GM19467 (cell line): ENCODE data around the gene RABGAP1L.
"Not testable (repeated sequence)": the region's sequence is repeated elsewhere in the genome, so short reads cannot be mapped to it uniquely, and the experiment has no call there.

ENCODE experiments used
- ATAC-seq: cut with Tn5 transposase; IDR thresholded peaks from one replicate; pipeline ENCODE4 v1.9.1; 2021; ENCODE audit warnings: mild to moderate bottlenecking, moderate library complexity; ENCODE audit not compliant: unreplicated experiment

Gene RABGAP1L

GRCh38 chr1:174358344-174358743 is 199.0 kb downstream of the RABGAP1L start:
- ATAC-seq: no peak

GRCh38 chr1:174358786-174359453 is 199.6 kb downstream of the RABGAP1L start:
- no peak for ATAC-seq

DNA sequence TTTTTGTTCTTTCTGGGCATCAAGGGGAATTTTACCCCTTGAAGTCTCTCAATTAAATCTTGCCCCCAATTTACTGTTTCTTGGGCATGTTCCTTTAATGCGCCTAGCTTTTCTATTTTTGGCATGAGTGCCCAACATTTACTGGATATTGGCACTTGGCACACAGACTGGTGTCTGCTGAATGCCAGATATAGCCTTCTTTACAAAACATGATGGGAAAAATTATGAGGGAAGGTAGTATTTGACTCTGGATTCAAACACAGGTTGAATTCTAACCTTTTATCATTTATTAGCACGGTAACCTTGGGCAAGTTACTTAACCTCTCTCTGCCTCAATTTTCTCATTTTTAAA is 200.1 kb downstream of the RABGAP1L start:
- no peak for ATAC-seq

DNA sequence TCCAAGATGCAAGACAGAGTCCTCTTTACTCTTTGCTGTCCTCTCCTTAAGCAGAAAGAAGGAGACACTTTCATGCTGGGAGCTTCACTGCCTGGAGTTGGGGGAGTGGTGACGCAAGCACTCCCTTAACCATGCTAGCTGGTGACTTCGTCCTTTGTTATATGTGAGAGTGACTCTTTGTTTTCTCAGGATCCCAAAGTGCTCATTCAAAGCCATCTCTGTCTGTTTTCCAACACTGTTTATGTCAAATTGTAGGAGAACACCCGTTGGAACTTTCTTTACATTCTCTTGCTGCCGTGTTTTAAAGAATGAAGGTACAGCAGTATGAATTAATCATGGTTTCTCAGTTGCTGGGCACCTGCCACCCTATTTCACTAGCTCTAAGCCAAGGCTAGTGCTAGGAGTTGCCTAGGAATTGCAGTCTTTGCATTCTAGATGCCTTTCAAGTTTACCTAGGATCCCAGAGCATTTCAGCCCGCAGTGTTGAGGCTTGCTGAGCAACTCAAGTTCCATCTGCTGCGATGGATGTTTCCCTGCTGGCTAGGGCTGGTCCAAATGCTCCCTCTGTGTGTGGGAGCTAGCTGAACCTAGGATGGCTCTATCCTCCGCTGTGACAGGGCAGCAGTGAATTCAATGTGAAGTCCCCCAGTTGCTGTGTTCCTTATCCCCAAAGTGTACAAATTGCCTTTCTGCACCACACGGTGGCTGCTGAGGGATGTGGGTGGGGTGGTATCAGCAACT is 205.8 kb downstream of the RABGAP1L start:
- no peak for ATAC-seq

DNA sequence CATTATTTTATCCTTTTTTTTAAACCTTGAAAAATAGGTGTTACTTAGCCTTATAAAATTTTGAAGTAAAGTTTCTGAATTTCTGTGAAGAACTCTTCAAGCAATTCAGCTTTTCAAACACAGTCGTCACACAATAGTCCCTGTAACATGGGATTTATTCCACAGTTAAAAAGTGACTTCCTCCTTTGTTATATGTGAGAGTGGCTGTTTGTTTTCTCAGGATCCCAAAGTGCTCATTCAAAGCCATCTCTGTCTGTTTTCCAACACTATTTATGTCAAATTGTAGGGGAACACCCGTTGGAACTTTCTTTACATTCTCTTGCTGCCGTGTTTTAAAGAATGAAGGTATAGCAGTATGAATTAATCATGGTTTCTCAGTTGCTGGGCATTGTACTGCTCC is 207.6 kb downstream of the RABGAP1L start:
- ATAC-seq: no peak

DNA sequence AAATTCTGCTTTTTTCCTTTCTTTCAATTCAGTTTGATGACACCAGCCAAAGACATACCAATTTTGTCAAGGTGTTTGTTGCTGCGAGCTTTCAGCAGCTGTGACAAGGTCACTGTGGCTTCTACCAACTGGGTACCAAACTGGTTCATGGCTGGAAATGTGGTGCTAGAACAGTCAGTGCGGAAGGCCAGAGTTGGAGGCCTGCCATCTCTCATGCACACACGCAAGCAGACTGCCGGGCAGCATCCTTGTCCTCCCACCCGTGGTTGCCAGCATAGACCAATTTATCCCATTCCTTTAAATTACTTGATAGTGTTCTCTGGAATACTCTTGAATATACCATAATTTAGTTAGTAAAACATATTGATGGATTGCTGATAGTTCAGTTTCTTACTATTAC is 208.6 kb downstream of the RABGAP1L start:
- no peak for ATAC-seq

DNA sequence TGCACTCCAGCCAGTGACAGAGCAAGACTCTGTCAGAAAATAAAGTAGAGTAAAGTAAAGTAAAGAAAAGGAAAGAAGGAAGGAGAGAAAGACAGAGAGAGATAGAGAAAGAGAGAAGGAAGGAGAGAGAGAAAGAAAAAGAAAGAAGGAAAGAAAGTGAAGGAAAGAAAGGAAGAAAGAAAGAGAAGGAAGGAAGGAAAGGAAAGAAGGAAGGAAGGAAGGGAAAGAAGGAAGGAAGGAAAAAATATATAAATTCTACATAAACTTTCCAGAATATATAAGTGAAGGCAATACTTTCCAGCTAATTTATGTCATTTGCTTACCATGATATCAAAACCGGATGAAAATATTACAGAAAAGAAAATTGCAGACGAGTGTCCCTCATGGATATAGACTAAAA is 216.7 kb downstream of the RABGAP1L start:
- ATAC-seq: no peak

GRCh38 chr1:174391716-174392115 is 232.4 kb downstream of the RABGAP1L start:
- no peak for ATAC-seq

GRCh38 chr1:174393885-174394284 is 234.6 kb downstream of the RABGAP1L start:
- ATAC-seq: no peak

- ATAC-seq: no peak
Observed at GRCh38 chr1:174397261-174397660, 237.9 kb downstream of the RABGAP1L start.

GRCh38 chr1:174398246-174398645 is 238.9 kb downstream of the RABGAP1L start:
- no peak for ATAC-seq

GRCh38 chr1:174399211-174399610 is 239.9 kb downstream of the RABGAP1L start:
- no peak for ATAC-seq

GRCh38 chr1:174401075-174401474 is 241.8 kb downstream of the RABGAP1L start:
- ATAC-seq: no peak

- no peak for ATAC-seq
Observed at GRCh38 chr1:174405219-174405618, 245.9 kb downstream of the RABGAP1L start.

DNA sequence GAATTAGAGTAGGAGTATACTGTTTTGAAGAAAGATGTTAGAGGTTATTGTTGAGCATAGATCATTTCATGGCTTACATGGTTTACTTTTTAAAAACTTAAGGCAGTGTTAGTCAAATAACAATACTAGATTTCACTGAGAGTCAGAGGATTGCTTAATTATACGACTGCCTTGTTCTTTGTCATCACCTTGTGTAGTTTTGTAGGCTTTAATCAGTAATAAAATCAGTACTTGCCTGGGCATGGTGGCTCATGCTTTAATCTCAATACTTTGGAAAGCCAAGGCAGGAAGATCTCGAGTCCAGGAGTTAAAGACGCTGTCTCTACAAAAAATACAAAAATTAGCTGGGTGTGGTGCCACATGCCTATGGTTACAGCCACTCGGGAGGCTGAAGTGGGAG is 247.1 kb downstream of the RABGAP1L start:
- no peak for ATAC-seq

- ATAC-seq: no peak
Observed at GRCh38 chr1:174407665-174408064, 248.3 kb downstream of the RABGAP1L start.

- ATAC-seq: no peak
Observed at GRCh38 chr1:174408146-174408545, 248.8 kb downstream of the RABGAP1L start.

DNA sequence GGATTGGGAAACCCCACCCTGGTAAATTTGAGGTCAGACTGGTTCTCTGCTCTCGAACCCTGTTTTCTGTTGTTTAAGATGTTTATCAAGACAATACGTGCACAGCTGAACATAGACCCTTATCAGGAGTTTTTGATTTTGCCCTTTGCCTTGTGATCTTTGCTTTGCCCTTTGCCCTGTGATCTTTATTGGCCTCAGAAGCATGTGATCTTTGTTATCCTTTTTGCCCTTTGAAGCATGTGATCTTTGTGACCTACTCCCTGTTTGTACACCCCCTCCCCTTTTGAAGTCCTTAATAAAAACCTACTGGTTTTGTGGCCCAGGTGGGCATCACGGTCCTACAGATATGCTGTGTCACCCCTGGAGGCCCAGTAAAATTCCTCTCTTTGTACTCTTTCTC is 250.5 kb downstream of the RABGAP1L start:
- ATAC-seq: not testable (repeated sequence)

DNA sequence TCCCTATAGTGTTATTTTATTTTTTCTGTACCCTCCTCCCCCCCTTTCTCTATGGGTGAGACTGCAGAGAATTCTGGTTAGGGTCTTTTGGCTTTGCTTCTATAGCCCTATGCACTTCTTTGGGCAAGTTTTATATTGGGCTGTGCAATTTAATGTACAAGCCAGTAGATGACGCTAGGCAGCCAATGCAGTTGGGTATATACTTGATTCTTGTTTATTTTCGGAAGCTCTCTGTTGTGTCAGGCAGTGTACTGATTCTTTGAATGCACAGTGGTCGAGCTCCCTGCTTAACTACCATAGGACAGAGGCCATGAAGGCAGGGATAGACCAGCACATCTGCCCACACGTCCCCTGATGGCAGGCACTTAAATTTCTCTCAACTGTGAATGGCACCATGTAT is 254.3 kb downstream of the RABGAP1L start:
- no peak for ATAC-seq

GRCh38 chr1:174414203-174414602 is 254.9 kb downstream of the RABGAP1L start:
- ATAC-seq: no peak

GRCh38 chr1:174415506-174415905 is 256.2 kb downstream of the RABGAP1L start:
- ATAC-seq: no peak

DNA sequence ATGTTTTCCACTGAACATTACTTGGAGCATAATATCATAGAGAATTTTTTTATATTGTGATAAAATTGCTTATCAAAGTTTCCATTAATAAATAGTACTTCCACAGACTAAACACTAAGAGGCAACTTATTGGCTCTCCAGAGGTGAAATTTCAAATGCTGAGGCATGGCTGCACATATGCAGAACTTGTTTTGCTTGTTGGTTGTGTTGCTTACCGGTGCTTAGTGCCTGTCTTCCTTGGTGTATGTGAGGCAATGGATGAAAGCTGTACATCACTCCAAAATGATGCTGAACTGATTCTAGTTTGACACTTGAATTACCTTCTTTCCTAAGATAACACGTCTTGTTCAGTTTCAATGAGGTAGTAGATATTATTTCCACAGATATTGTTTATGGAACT is 258.6 kb downstream of the RABGAP1L start:
- no peak for ATAC-seq

GRCh38 chr1:174425121-174425520 is 265.8 kb downstream of the RABGAP1L start:
- no peak for ATAC-seq
